Endothelial cell of umbilical vein (primary cell): Measurements from ENCODE around the gene GLTP. TPM values are rescaled to one million over a fixed set of nuclear protein-coding genes. Genes with fewer than 3 reads are reported as not detected.

Experiments
- BruUV-seq: library from RNA; stranded (reverse); fragments of 400-500 nt; replicated peaks from 2 replicates; lab custom pipeline; 2021; lab: Mats Ljungman, UMichigan
- CTCF ChIA-PET: fragments of 300-600, 350-600 bp; sonication (Branson Sonifier 250); formaldehyde crosslinking; loops from one replicate; lab custom pipeline; 2021; ENCODE audit warnings: antibody characterized with exemption, inconsistent platforms; lab: Charles Lee
- POLR2A ChIA-PET: fragments of 300-600, 350-600 bp; sonication (Branson Sonifier 250); formaldehyde crosslinking; loops from one replicate; lab custom pipeline; 2021; ENCODE audit warnings: antibody characterized with exemption, inconsistent platforms; lab: Charles Lee
- DNase-seq: peaks from one replicate; pipeline ENCODE4 v3.0.0-alpha.2; 2011; ENCODE audit warnings: low read depth, low spot score
- FAIRE-seq: peaks from 2 replicates; lab custom pipeline; 2011; peaks lifted over from hg19 to GRCh38; lab: Jason Lieb, UNC
- H2AFZ ChIP-seq: 2 replicates; pipeline ENCODE4 v1.6.0; 2012; ENCODE audit warnings: low read depth, low read length, control low read depth, inconsistent platforms
- H3K27ac ChIP-seq: 2 replicates; pipeline ENCODE4 v1.5.1; 2011; ENCODE audit warnings: low read depth, mild to moderate bottlenecking, control low read depth, low read length, moderate library complexity; ENCODE audit not compliant: insufficient read depth
- H3K27me3 ChIP-seq, 2 experiments: 2 replicates each; pipeline versions ENCODE4 v1.6.0 to v1.6.1; 2011; ENCODE audit warnings: low read length in 2 of 2, mixed read lengths in 1 of 2; ENCODE audit not compliant: control insufficient read depth in 2 of 2, insufficient read depth in 2 of 2
- H3K36me3 ChIP-seq, 2 experiments: 2 replicates in 1 of 2; 3 replicates in 1 of 2; pipeline ENCODE4 v1.5.1; 2011; ENCODE audit warnings: low read length in 2 of 2, mild to moderate bottlenecking in 1 of 2, moderate library complexity in 1 of 2; ENCODE audit not compliant: control insufficient read depth in 2 of 2, insufficient read depth in 2 of 2; ENCODE audit errors: extremely low read depth in 1 of 2
- H3K4me1 ChIP-seq: 3 replicates; pipeline ENCODE4 v1.5.1; 2011; ENCODE audit warnings: mild to moderate bottlenecking, low read length; ENCODE audit not compliant: control insufficient read depth, insufficient read depth; ENCODE audit errors: extremely low read depth
- H3K4me2 ChIP-seq: 2 replicates; pipeline ENCODE4 v1.6.1; 2011; ENCODE audit warnings: low read length, control low read depth, mixed read lengths; ENCODE audit not compliant: insufficient read depth
- H3K4me3 ChIP-seq, 3 experiments: fragments of 200-600 bp in 1 of 3; sonication (generic), shearing (Covaris generic) in 1 of 3; replicated peaks in 1 of 3; 2 replicates each; pipeline ENCODE4 v1.5.1; 2011 to 2016; ENCODE audit warnings: control low read depth in 3 of 3, low read length in 3 of 3, mild to moderate bottlenecking in 2 of 3, inconsistent platforms in 1 of 3, low read depth in 1 of 3, moderate library complexity in 1 of 3; ENCODE audit not compliant: insufficient read depth in 1 of 3
- H3K79me2 ChIP-seq: 2 replicates; pipeline ENCODE4 v1.6.0; 2012; ENCODE audit warnings: low read length, inconsistent platforms; ENCODE audit not compliant: control insufficient read depth, insufficient read depth
- H3K9ac ChIP-seq: replicated peaks from 2 replicates; pipeline ENCODE3; 2011; ENCODE audit warnings: low read length, control low read depth; ENCODE audit not compliant: insufficient read depth; ENCODE audit errors: extremely low read depth
- H3K9me1 ChIP-seq: replicated peaks from 3 replicates; pipeline ENCODE4 v1.6.0; 2011; ENCODE audit warnings: mild to moderate bottlenecking, low read length; ENCODE audit not compliant: control insufficient read depth, insufficient read depth; ENCODE audit errors: extremely low read depth
- H3K9me3 ChIP-seq: replicated peaks from 2 replicates; pipeline ENCODE4 v1.5.1; 2012; ENCODE audit warnings: low read length, inconsistent platforms; ENCODE audit not compliant: control insufficient read depth, insufficient read depth
- H4K20me1 ChIP-seq: replicated peaks from 2 replicates; pipeline ENCODE3; 2011; ENCODE audit warnings: mild to moderate bottlenecking, low read length; ENCODE audit not compliant: control insufficient read depth, insufficient read depth; ENCODE audit errors: extremely low read depth
- EZH2 ChIP-seq: IDR thresholded peaks from 2 replicates; pipeline ENCODE4 v1.6.1; 2012; ENCODE audit warnings: borderline replicate concordance, low read depth, mild to moderate bottlenecking, moderate library complexity, low read length, inconsistent platforms; ENCODE audit not compliant: severe bottlenecking
- FOS ChIP-seq: IDR thresholded peaks from 2 replicates; pipeline ENCODE4 v1.6.1; 2011; ENCODE audit warnings: mild to moderate bottlenecking, low read length, moderate library complexity, borderline replicate concordance; ENCODE audit not compliant: insufficient read depth
- GATA2 ChIP-seq: IDR thresholded peaks from 2 replicates; pipeline ENCODE4 v1.7.0; 2011; ENCODE audit warnings: low read depth, mild to moderate bottlenecking, moderate library complexity, mixed read lengths, low read length; ENCODE audit not compliant: insufficient read length, insufficient read depth
- JUN ChIP-seq: IDR thresholded peaks from 2 replicates; pipeline ENCODE4 v1.6.1; 2011; ENCODE audit warnings: borderline replicate concordance, low read depth; ENCODE audit not compliant: insufficient read length, insufficient read depth
- MYC ChIP-seq: IDR thresholded peaks from one replicate; pipeline ENCODE4 v1.6.1; 2011; ENCODE audit warnings: mild to moderate bottlenecking, low read depth, low read length
- POLR2A ChIP-seq: IDR thresholded peaks from 2 replicates; pipeline ENCODE4 v1.6.1; 2012; ENCODE audit warnings: low read depth, mild to moderate bottlenecking, control low read depth, low read length
- POLR2AphosphoS5 ChIP-seq: IDR thresholded peaks from 2 replicates; pipeline ENCODE4 v1.6.1; 2012; ENCODE audit warnings: low read depth, mild to moderate bottlenecking, control low read depth, low read length, moderate library complexity; ENCODE audit not compliant: insufficient read depth
- dilution Hi-C: fragments of 300-500 bp; cut with MboI; formaldehyde crosslinking; loops from one replicate; pipeline ENCODE4 v1.15.0; 2019; ENCODE audit warnings: low sequenced_read_pairs; ENCODE audit not compliant: extremely low pct_ligation_motif_present
- intact Hi-C: fragments of 100-400 bp; cut with micrococcal nuclease; formaldehyde crosslinking; loops from one replicate; pipeline ENCODE4 v1.10.0; 2022
- polyA plus RNA-seq, 4 experiments: library from polyadenylated mRNA; depleted of rRNA in 3 of 4; stranded (reverse) in 3 of 4; unstranded in 1 of 4; fragments of >200 nt; gene quantifications; 2 replicates each; pipeline versions ENCODE4 v1.2.1 to v1.2.3, GENCODE V29; 2011 to 2012; ENCODE audit warnings: missing spikeins in 1 of 4
- total RNA-seq: library from RNA; stranded (reverse); gene quantifications from 2 replicates; pipeline ENCODE4 v1.2.3, GENCODE V29; 2021
- TF ChIP-seq, protein P1 (sequence below), 2 donors: IDR thresholded peaks; 1 replicate in 1 of 2; 2 replicates in 1 of 2; pipeline ENCODE4 v1.5.1; 2011; ENCODE audit warnings: low read length in 2 of 2, mild to moderate bottlenecking in 2 of 2, moderate library complexity in 2 of 2, control low read depth in 1 of 2, inconsistent platforms in 1 of 2, low read depth in 1 of 2; ENCODE audit not compliant: insufficient read depth in 1 of 2; ENCODE audit errors: extremely low read depth in 1 of 2
- TF ChIP-seq, protein P2 (sequence below): IDR thresholded peaks from 2 replicates; pipeline ENCODE4 v1.6.1; 2011; ENCODE audit not compliant: insufficient read depth, insufficient read length

GLTP gene
- total and polyA plus RNA-seq, 2 donors (not counting 3 experiments of a cell fraction or from before 2014, with no cell fraction given), result 21.5 to 46.6 TPM

DNA sequence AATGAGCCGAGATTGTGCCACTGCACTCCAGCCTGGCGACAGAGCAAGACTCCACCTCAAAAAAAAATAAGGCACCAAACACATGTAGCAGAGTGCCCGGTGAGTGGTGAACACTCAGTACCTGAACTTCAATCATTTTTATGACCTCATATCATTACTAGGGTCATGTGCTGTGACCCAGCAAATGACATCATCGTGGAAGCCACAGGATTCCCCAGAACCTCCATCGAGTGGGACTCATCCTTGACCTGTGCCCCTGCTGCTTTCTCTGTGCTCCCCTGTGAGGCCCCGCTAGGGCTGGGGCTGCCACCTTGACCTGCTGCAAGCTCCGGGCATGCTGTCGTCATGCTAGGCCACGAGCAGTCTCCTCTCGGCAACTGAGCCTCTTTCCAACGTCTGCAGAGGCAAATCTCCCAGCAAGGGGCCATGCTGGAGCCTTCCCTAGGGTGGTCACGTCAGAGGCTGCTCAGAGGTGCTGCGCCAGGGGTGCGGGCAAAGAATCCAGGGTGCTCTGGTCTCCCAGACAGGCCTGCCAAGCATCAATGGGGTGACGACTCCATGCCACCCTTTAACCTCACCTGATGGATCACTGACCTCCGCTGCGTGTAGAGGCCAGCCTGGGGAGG, 18.5 kb downstream of the GLTP start:
- ChIA-PET POLR2A (no interaction called here), CTCF (no interaction called here)

DNA sequence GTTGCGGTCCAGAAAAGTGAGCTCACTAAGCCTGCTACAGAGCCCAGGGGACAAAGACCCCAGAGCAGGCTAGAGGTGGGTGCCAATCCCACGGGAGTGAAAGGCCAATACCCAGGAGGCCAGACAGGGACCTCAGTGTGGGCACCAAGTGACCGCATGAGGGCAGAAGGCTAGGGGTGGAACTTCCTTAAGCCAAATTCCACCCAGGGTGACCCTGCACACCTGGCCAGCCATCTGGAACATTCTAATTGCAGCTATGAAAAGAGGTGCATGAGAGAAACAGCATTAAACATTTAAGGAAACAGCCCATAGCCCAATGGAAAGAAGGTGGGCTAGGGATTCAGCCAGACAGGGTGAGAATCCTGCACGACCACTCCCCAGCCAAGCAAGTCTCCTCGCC, 19.4 kb downstream of the GLTP start:
- H3K36me3 ChIP-seq, result peaks cover 0 to 22% of the 10 kb centered on the region in 2 experiments
- intact Hi-C loops, result no loop called here
- ChIA-PET POLR2A (no interaction called here), CTCF (interaction anchor here (1.7 to 2.8 kb wide), 2 partner anchors 16 to 68 kb away, joined by 5 to 6 read pairs; no protein-coding TSS in a partner anchor)
- H3K4me3 ChIP-seq, result no peak overlapping the region
- H3K27me3 ChIP-seq, result no peaks in the 10 kb centered on the region
- no peak for FAIRE-seq
- no peak overlapping the region for H3K4me2 ChIP-seq
- TF ChIP-seq EZH2 (no peak), POLR2A (no peak), GATA2 (no peak), MYC (no peak), JUN (no peak), FOS (no peak), POLR2AphosphoS5 (no peak)
- TF ChIP-seq, protein P1, sequence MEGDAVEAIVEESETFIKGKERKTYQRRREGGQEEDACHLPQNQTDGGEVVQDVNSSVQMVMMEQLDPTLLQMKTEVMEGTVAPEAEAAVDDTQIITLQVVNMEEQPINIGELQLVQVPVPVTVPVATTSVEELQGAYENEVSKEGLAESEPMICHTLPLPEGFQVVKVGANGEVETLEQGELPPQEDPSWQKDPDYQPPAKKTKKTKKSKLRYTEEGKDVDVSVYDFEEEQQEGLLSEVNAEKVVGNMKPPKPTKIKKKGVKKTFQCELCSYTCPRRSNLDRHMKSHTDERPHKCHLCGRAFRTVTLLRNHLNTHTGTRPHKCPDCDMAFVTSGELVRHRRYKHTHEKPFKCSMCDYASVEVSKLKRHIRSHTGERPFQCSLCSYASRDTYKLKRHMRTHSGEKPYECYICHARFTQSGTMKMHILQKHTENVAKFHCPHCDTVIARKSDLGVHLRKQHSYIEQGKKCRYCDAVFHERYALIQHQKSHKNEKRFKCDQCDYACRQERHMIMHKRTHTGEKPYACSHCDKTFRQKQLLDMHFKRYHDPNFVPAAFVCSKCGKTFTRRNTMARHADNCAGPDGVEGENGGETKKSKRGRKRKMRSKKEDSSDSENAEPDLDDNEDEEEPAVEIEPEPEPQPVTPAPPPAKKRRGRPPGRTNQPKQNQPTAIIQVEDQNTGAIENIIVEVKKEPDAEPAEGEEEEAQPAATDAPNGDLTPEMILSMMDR (IDR thresholded peaks at IDR 0.05; ENCODE audit: extremely low read depth in 1 of 2, insufficient read depth in 1 of 2, low read depth in 1 of 2, low read length in 2 of 2), result no peak
- TF ChIP-seq, protein P2, sequence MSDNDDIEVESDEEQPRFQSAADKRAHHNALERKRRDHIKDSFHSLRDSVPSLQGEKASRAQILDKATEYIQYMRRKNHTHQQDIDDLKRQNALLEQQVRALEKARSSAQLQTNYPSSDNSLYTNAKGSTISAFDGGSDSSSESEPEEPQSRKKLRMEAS, result no peak
- H4K20me1 ChIP-seq, result no peaks in the 10 kb centered on the region
- no peaks in the 10 kb centered on the region for H3K4me1 ChIP-seq
- H2AFZ ChIP-seq, result no peak overlapping the region
- DNase-seq, result no peak
- dilution Hi-C loops, result no loop called here
- H3K79me2 ChIP-seq, result no peaks in the 10 kb centered on the region
- no TSS peak for BruUV-seq
- H3K27ac ChIP-seq, result no peak overlapping the region
- H3K9me1 ChIP-seq, result no peaks in the 10 kb centered on the region
- no peaks in the 10 kb centered on the region for H3K9me3 ChIP-seq
- no peak overlapping the region for H3K9ac ChIP-seq

More for the DNA sequence above, 18.5 kb downstream of the GLTP start:
- Histone ChIP-seq H3K9me3 (no peaks in the 10 kb centered on the region), H3K4me2 (no peak overlapping the region), H3K9ac (no peak overlapping the region), H2AFZ (no peak overlapping the region), H4K20me1 (no peaks in the 10 kb centered on the region), H3K27me3 (no peaks in the 10 kb centered on the region), H3K36me3 (peaks cover 0 to 18% of the 10 kb centered on the region in 2 experiments), H3K27ac (no peak overlapping the region), H3K4me3 (no peak overlapping the region), H3K79me2 (peaks cover 3% of the 10 kb centered on the region), H3K4me1 (no peaks in the 10 kb centered on the region), H3K9me1 (no peaks in the 10 kb centered on the region)
- FAIRE-seq (no peak), DNase-seq (no peak)
- BruUV-seq, result no TSS peak
- intact Hi-C loops (no loop called here), dilution Hi-C loops (no loop called here)
- TF ChIP-seq MYC, result no peak
- TF ChIP-seq, protein P2, result no peak
